Endothelial cell of umbilical vein (primary cell): Measurements from ENCODE around the gene BCAR3.

ENCODE experiments used
- EZH2 ChIP-seq: IDR thresholded peaks from 2 replicates; pipeline ENCODE4 v1.6.1; 2012; ENCODE audit warnings: borderline replicate concordance, low read depth, mild to moderate bottlenecking, moderate library complexity, low read length, inconsistent platforms; ENCODE audit not compliant: severe bottlenecking
- FOS ChIP-seq: IDR thresholded peaks from 2 replicates; pipeline ENCODE4 v1.6.1; 2011; ENCODE audit warnings: mild to moderate bottlenecking, low read length, moderate library complexity, borderline replicate concordance; ENCODE audit not compliant: insufficient read depth
- JUN ChIP-seq: IDR thresholded peaks from 2 replicates; pipeline ENCODE4 v1.6.1; 2011; ENCODE audit warnings: borderline replicate concordance, low read depth; ENCODE audit not compliant: insufficient read length, insufficient read depth
- MAX ChIP-seq: IDR thresholded peaks from 2 replicates; pipeline ENCODE4 v1.6.1; 2011; ENCODE audit not compliant: insufficient read depth, insufficient read length
- MYC ChIP-seq: IDR thresholded peaks from one replicate; pipeline ENCODE4 v1.6.1; 2011; ENCODE audit warnings: mild to moderate bottlenecking, low read depth, low read length
- POLR2A ChIP-seq: IDR thresholded peaks from 2 replicates; pipeline ENCODE4 v1.6.1; 2012; ENCODE audit warnings: low read depth, mild to moderate bottlenecking, control low read depth, low read length
- POLR2AphosphoS5 ChIP-seq: IDR thresholded peaks from 2 replicates; pipeline ENCODE4 v1.6.1; 2012; ENCODE audit warnings: low read depth, mild to moderate bottlenecking, control low read depth, low read length, moderate library complexity; ENCODE audit not compliant: insufficient read depth
- TF ChIP-seq, protein P1 (sequence below), 2 donors: IDR thresholded peaks; 1 replicate in 1 of 2; 2 replicates in 1 of 2; pipeline ENCODE4 v1.5.1; 2011; ENCODE audit warnings: low read length in 2 of 2, mild to moderate bottlenecking in 2 of 2, moderate library complexity in 2 of 2, control low read depth in 1 of 2, inconsistent platforms in 1 of 2, low read depth in 1 of 2; ENCODE audit not compliant: insufficient read depth in 1 of 2; ENCODE audit errors: extremely low read depth in 1 of 2

DNA sequence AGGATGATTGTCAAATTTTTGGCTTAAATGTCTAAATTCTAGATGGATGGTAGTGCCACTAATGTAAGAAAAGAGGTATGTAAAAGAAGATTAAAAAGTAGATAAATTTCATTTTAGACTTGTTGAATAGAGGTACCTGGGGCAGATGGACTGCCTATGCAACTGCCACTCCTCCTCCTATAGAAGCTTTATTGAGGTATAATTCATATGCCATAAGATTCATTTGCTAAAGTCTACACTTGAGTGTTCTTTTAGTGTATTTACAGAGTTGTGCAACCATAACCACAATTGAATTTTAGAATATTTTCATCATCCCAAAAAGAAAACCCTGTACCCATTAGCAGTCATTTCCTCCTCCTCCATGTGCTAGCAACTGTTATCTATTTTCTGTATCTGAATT is 163.1 kb downstream of the BCAR3 start:
- TF ChIP-seq, protein P1, sequence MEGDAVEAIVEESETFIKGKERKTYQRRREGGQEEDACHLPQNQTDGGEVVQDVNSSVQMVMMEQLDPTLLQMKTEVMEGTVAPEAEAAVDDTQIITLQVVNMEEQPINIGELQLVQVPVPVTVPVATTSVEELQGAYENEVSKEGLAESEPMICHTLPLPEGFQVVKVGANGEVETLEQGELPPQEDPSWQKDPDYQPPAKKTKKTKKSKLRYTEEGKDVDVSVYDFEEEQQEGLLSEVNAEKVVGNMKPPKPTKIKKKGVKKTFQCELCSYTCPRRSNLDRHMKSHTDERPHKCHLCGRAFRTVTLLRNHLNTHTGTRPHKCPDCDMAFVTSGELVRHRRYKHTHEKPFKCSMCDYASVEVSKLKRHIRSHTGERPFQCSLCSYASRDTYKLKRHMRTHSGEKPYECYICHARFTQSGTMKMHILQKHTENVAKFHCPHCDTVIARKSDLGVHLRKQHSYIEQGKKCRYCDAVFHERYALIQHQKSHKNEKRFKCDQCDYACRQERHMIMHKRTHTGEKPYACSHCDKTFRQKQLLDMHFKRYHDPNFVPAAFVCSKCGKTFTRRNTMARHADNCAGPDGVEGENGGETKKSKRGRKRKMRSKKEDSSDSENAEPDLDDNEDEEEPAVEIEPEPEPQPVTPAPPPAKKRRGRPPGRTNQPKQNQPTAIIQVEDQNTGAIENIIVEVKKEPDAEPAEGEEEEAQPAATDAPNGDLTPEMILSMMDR (IDR thresholded peaks at IDR 0.05; ENCODE audit: extremely low read depth in 1 of 2, insufficient read depth in 1 of 2, low read depth in 1 of 2, low read length in 2 of 2), result no peak
- no peak for TF ChIP-seq POLR2A
- TF ChIP-seq POLR2AphosphoS5, result no peak
- no peak for TF ChIP-seq FOS
- no peak for TF ChIP-seq EZH2
- TF ChIP-seq MYC, result no peak
- TF ChIP-seq MAX, result no peak
- TF ChIP-seq JUN, result no peak
